HUES64 (cell line): ENCODE results near the gene KRTAP4-4.
"Not testable (repeated sequence)": the region's sequence is repeated elsewhere in the genome, so short reads cannot be mapped to it uniquely, and the experiment has no call there.

ENCODE experiments used
- H3K27ac ChIP-seq: 2 replicates; pipeline ENCODE4 v1.7.0; 2013; ENCODE audit warnings: low read depth, low read length, inconsistent platforms
- H3K27me3 ChIP-seq: 2 replicates; pipeline ENCODE4 v1.6.1; 2013; ENCODE audit warnings: mild to moderate bottlenecking, low read length; ENCODE audit not compliant: insufficient read depth
- H3K36me3 ChIP-seq: 2 replicates; pipeline ENCODE4 v1.6.1; 2013; ENCODE audit warnings: mild to moderate bottlenecking, low read length; ENCODE audit not compliant: insufficient read depth
- H3K4me1 ChIP-seq: 2 replicates; pipeline ENCODE4 v1.6.1; 2013; ENCODE audit warnings: mild to moderate bottlenecking, low read length, moderate library complexity; ENCODE audit not compliant: insufficient read depth
- H3K4me3 ChIP-seq: 2 replicates; pipeline ENCODE4 v1.5.1; 2013; ENCODE audit warnings: mild to moderate bottlenecking, low read length, moderate library complexity
- H3K9ac ChIP-seq: 2 replicates; pipeline ENCODE4 v1.6.1; 2013; ENCODE audit warnings: mild to moderate bottlenecking, low read depth, low read length
- H3K9me3 ChIP-seq: 2 replicates; pipeline ENCODE4 v1.6.1; 2013; ENCODE audit warnings: low read depth, low read length; ENCODE audit not compliant: insufficient read depth
- WGBS: fragments of 150-250, 120-280 bp; methylation state at CpG from one replicate; pipeline ENCODE4 v1.1.7; 2013; ENCODE audit warnings: missing lambda C conversion rate; 5-methylcytosine and 5-hydroxymethylcytosine counted together

Gene KRTAP4-4

GRCh38 chr17:41147531-41148204 lies 12.9 kb downstream of the KRTAP4-4 start:
- no peak overlapping the region for H3K27ac ChIP-seq

GRCh38 chr17:41145261-41145660 lies 15.3 kb downstream of the KRTAP4-4 start:
- H3K4me1 ChIP-seq: no peaks in the 10 kb centered on the region
- H3K9me3 ChIP-seq: peaks cover 17% of the 10 kb centered on the region
- H3K27me3 ChIP-seq: no peaks in the 10 kb centered on the region
- 60% methylated on average over 1 of the region's 2 CpGs for WGBS
- no peaks in the 10 kb centered on the region for H3K36me3 ChIP-seq
- no peak overlapping the region for H3K9ac ChIP-seq
- H3K27ac ChIP-seq: no peak overlapping the region
- H3K4me3 ChIP-seq: no peak overlapping the region

More at GRCh38 chr17:41147531-41148204, 12.9 kb downstream of the KRTAP4-4 start:
- H3K4me1 ChIP-seq: no peaks in the 10 kb centered on the region
- H3K4me3 ChIP-seq: no peak overlapping the region
- no peak overlapping the region for H3K9ac ChIP-seq
- peaks cover 11% of the 10 kb centered on the region for H3K9me3 ChIP-seq
- 91% methylated on average over 2 of the region's 2 CpGs for WGBS
- no peaks in the 10 kb centered on the region for H3K27me3 ChIP-seq
- H3K36me3 ChIP-seq: no peaks in the 10 kb centered on the region

GRCh38 chr17:41144846-41145245 lies 15.7 kb downstream of the KRTAP4-4 start:
- 87% methylated on average over 1 of the region's 1 CpG for WGBS
- Histone ChIP-seq H3K9me3 (peaks cover 18% of the 10 kb centered on the region), H3K27me3 (no peaks in the 10 kb centered on the region), H3K9ac (no peak overlapping the region), H3K36me3 (no peaks in the 10 kb centered on the region), H3K4me3 (no peak overlapping the region), H3K4me1 (no peaks in the 10 kb centered on the region), H3K27ac (no peak overlapping the region)

GRCh38 chr17:41141361-41141760 lies 19.2 kb downstream of the KRTAP4-4 start:
- no peak overlapping the region for H3K4me3 ChIP-seq
- no peak overlapping the region for H3K9ac ChIP-seq
- no peaks in the 10 kb centered on the region for H3K4me1 ChIP-seq
- no peak overlapping the region for H3K27ac ChIP-seq
- peaks cover 22% of the 10 kb centered on the region for H3K9me3 ChIP-seq
- no peaks in the 10 kb centered on the region for H3K27me3 ChIP-seq
- H3K36me3 ChIP-seq: no peaks in the 10 kb centered on the region

DNA sequence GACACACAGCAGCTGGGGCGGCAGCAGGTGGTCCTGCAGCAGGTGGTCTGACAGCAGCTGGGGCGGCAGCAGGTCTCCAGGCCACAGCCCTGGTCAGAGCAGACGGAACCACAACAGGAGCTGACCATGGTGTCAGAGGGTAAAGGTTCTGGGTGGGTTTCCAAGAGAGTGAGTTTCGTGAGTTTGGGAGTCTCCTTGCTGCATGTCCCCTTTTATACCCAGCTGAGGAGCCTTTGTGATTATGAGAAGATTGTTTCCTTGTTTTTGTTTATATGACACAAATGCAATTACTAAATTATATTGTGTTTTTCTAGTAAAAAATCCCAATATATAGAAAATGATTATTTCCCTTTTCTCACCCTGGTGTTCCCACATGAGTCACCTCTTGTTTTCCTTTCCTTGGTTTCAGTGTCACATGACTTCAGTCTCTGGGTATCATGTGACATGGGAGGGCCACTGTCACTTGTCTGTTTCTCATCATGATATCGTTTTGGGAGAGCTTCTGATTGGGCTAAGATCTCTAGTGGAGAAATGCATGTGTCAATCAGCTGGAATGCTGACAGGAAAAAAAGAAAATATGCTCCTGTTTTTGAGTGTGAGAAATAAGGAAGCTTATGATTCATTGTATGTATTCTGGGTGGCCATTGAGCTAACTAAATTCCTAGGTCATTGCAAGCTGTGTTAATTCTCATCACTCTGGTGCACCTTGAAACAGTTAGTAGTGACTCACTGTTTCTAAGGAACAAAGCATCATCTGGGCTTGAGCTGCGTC lies 20.0 kb downstream of the KRTAP4-4 start, which contains the start of gene KRTAP4-6:
KRTAP4-6 (minus strand) TSS at position 185 of the 772 bp plus-strand sequence; CDS start at position 128, 57 bp downstream.
- 92% methylated on average over 6 of the region's 6 CpGs for WGBS
- Histone ChIP-seq H3K9ac (no peak within 1 kb of the TSS), H3K9me3 (peaks cover 22% of the 10 kb centered on the region), H3K36me3 (no peaks in the 10 kb centered on the region), H3K4me1 (no peaks in the 10 kb centered on the region), H3K27ac (no peak within 1 kb of the TSS), H3K4me3 (no peak within 1 kb of the TSS), H3K27me3 (no peaks in the 10 kb centered on the region)

DNA sequence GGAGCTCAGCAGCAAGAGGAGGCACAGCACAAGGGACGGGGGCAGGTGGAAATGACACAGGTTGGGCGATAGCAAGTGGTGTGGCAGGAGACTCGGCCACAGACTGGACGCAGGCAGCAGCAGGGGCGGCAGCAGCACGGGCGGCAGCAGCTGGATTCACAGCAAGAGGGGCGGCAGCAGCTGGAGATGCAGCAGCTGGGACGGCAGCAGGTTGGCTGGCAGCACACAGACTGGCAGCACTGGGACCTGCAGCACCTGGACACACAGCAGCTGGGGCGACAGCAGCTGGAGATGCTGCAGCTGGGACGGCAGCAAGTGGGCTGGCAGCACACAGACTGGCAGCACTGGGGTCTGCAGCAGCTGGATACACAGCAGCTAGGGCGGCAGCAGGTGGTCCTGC lies 20.7 kb downstream of the KRTAP4-4 start:
- H3K9me3 ChIP-seq: peaks cover 22% of the 10 kb centered on the region
- H3K9ac ChIP-seq, H3K27ac ChIP-seq, H3K27me3 ChIP-seq, H3K4me1 ChIP-seq, H3K4me3 ChIP-seq, H3K36me3 ChIP-seq: not testable (repeated sequence)
- 90% methylated on average over 12 of the region's 12 CpGs for WGBS

DNA sequence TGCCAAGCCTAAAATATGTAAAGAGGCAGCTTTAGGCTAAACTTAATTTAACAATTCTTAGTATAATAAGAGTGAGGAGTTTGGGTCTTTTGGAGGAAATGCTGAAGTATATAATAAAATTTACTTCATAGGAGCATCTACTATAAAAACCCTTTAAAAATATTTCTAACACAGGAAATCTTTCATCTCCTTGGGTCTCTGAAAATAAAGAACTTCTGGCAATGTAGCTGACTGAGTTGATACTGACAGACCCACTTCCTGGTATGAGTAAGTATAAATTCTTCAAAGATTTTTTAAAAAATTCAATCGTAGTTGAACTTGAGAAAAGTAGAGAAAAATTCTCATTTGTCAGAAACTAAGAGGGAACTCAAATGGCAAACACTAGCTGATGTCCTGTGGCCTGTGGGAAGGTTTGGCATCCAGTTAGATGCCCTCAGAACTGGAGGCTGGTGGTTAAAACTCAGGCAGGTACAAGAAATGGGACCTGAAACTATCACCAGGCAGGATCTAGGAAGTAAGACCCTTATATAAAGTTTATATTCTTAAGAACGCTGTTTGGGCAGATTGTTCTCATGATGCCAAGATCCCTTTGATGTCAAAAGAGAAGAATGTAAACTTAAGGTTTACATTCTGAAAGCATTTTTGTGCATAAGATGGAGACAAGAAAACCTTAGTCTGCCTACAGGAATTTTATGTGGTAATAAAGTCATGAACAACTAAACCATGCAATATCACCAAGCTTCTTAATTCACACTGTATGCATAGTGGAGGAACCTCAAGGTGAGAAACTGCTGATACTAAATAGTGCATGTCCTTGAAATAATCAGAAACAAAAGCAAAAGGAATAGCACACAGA lies 26.4 kb downstream of the KRTAP4-4 start:
- Histone ChIP-seq H3K27me3 (no peaks in the 10 kb centered on the region), H3K4me1 (no peaks in the 10 kb centered on the region), H3K9me3 (0 out of 2 replicates have a peak, but pooled peaks cover 4% of the 10 kb centered on the region), H3K36me3 (no peaks in the 10 kb centered on the region), H3K27ac (no peak overlapping the region), H3K9ac (no peak overlapping the region), H3K4me3 (no peak overlapping the region)
- WGBS: 97% methylated on average over 2 of the region's 2 CpGs

DNA sequence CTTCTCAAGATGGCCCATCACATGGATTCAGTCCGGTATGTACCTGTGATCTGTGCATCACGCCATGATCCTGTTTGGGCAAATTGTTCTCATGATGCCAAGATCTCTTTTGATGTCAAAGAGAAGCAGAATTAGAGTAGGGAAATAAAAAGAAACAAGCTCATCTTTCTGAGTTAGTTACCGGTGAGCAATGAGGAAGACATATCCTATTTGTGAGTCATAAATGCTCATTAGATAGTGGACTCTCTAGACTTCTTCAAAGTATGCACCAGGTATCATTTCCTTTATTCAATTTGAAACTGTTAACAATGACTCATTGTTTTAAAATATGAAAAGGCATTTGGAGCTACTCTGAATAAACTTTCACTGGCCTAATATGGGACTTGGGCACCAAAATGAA lies 28.6 kb downstream of the KRTAP4-4 start:
- Histone ChIP-seq H3K4me3 (no peak overlapping the region), H3K27me3 (no peaks in the 10 kb centered on the region), H3K9me3 (no peaks in the 10 kb centered on the region), H3K36me3 (no peaks in the 10 kb centered on the region), H3K9ac (no peak overlapping the region), H3K27ac (no peak overlapping the region), H3K4me1 (no peaks in the 10 kb centered on the region)
- WGBS: 96% methylated on average over 3 of the region's 3 CpGs

DNA sequence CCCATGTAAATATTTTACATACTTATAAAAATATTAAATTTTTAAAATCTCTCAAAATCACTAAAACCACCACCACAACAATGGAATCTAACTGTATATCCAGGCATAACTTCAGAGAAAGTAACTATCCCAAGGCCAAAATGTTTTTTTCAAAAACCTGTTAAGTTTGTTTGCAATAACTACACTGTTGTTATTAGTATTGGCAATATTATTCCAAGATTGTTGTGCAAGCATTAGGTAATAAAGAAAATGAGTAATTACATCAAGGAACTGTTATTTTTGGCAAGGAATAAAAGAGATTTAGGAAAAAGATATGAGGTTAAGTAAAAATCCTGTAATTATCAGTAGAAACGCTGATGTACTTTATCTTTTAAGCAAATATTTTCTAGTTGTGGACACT lies 33.2 kb downstream of the KRTAP4-4 start:
- Histone ChIP-seq H3K27me3 (no peaks in the 10 kb centered on the region), H3K4me3 (no peak overlapping the region), H3K9me3 (peaks cover 3% of the 10 kb centered on the region; the same call in 1 of the 2 replicates), H3K4me1 (no peaks in the 10 kb centered on the region), H3K27ac (no peak overlapping the region), H3K9ac (no peak overlapping the region), H3K36me3 (no peaks in the 10 kb centered on the region)
- 100% methylated on average over 1 of the region's 1 CpG for WGBS

- H3K4me1 ChIP-seq: no peaks in the 10 kb centered on the region
- H3K9me3 ChIP-seq: peaks cover 5% of the 10 kb centered on the region; the same call in 1 of the 2 replicates
- no peak overlapping the region for H3K9ac ChIP-seq
- no peaks in the 10 kb centered on the region for H3K27me3 ChIP-seq
- no peak overlapping the region for H3K4me3 ChIP-seq
- WGBS: no CpG with 5 or more reads among the region's 3 CpGs
- no peaks in the 10 kb centered on the region for H3K36me3 ChIP-seq
- H3K27ac ChIP-seq: no peak overlapping the region
These were observed 34.1 kb downstream of the KRTAP4-4 start for GRCh38 chr17:41126412-41126811.

DNA sequence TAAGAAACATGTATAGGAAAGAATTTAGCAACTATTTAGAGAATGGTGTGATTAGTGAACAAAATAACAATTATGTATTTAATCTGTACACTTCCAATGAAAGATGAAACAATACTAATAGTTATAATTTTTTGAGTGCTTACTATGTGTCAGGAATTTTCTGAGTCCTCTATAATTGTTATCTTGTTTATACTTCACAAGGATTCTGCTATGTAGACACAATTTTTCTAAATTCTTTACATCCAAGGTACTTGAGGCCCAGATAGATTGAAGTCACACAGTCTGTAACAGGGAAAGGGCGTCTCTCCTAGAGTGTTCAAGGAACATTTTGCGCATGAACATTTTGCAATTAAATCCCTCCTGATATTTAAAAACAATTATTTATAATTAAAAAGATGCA lies 35.5 kb downstream of the KRTAP4-4 start:
- H3K36me3 ChIP-seq: no peaks in the 10 kb centered on the region

More for the DNA sequence above, 35.5 kb downstream of the KRTAP4-4 start:
- Histone ChIP-seq H3K27me3 (no peaks in the 10 kb centered on the region), H3K9me3 (peaks cover 5% of the 10 kb centered on the region; the same call in 1 of the 2 replicates), H3K4me3 (no peak overlapping the region), H3K27ac (no peak overlapping the region), H3K9ac (no peak overlapping the region), H3K4me1 (no peaks in the 10 kb centered on the region)
- WGBS: 100% methylated on average over 1 of the region's 2 CpGs
